GOT3 (cell line): Measurements from ENCODE around the gene ZNF559.

Experiments
- DNase-seq: peaks from one replicate; lab custom pipeline; 2025; ENCODE audit warnings: mixed read lengths; lab: John Stamatoyannopoulos, UW

Gene ZNF559

DNA sequence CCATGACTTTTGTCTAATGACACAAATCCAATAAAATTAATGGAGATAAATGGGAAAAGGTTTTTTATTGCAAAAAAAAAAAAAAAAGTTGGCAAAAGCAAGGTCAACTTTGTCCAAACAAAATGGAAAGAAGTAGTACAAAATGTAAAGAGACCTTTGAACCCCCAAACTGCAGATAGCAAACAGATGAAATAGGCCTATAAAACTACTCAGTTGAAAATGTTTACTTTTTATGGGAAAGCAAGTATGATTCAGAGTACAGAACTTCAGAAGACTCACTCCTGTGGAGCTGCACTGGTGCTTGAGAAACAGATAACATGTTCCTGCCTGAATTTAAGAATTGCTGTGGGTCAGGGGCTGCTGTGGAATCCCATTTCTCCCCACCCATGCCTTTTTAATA is 29.0 kb downstream of the ZNF559 start:
- DNase-seq, result no peak

DNA sequence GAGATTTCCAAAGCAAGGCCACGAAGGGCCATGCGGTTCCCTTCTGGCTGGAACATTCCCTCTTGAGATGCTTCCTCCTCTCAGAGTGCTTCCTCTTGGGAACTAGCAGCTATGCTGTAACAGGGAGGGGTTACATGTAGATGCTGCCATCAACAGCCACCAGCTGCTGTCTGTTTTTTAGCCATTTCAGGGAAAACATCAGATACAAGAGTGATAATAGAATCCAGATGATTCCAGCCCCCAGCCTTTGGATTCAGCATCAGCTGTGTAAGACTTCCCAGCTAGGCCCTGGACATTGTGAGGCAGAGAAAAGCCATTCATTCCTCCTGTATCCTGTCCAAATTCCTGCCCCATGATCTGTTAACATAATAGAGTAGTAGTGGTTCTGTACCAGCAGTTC is 30.7 kb downstream of the ZNF559 start:
- no peak for DNase-seq

DNA sequence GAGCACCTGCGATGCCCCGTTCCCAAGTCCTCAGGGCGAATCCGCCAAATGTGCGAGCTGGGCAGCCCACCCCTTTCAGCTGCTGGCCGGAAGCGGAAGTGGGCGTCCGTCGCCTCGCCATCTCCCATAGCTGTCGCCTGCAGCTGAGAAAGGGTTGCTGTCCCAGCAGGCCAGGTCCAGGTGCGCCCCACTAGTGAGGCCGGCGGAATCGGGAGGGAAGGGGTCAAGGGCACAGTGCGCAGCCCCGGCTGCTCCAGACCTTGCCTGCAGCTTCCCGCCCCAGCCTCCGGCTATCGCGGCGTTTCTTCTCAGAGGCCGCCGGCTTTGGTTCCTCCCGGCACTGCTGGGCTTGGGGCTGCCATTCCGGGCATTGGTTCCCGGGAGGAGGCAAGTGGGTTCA is 38.9 kb downstream of the ZNF559 start, which contains the start of gene ZNF177:
ZNF177 (plus strand) TSS at position 109 of the 400 bp plus-strand sequence. CDS start 15,299 bp downstream, outside the sequence.
- no peak for DNase-seq

DNA sequence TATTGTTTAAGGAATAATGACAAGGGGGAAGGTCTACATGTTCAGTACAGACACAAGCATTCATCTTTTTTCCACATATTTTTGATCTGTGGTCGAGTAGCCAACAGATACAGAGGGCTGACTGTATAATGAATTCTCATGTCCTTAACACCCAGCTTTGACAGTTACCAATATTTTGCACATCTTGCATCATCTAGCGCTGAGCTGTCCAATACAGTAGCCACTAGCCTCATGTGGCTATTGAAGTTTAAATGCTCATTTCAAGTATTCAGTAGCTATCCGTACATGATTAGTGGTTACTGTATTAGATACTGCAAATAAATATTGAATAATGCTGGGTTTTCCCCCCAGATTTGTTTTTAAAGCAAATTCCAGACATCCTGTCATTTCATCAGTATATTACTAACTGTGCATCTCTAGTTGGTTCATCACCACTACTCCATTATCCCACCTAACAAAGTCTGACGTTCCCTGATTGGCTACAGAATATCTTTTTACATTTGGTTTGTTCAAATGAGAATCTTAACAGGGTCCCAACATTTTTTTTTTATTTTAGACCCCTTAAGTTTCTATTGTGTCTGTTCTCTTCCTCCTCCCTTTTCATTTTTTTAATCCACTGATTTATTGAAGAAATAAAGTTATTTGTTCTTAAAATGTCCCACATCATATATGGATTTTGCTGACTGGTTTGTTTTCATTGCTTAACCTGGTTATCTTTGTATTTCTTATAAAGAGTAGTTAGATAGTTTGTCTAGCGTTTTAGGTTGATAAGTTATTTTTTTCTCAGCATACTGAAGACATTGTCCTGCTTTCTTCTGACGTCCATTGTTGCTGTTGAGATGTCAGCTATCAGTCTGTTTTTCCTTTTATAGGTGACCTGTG is 47.0 kb downstream of the ZNF559 start:
- DNase-seq, result no peak

DNA sequence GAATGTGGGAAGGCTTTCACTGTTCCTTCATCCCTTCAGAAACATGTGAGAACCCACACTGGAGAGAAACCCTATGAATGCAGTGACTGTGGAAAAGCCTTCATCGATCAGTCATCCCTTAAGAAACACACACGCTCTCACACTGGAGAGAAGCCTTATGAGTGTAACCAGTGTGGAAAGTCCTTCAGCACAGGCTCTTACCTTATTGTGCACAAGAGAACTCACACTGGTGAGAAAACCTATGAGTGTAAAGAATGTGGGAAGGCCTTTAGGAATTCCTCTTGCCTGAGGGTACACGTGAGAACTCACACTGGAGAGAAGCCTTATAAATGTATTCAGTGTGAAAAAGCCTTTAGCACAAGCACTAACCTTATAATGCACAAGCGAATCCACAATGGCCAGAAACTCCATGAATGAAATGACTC is 57.4 kb downstream of the ZNF559 start:
- DNase-seq, result no peak
